Ovary (tissue), 9 donors: ENCODE data around the gene VAMP5. TPM values are rescaled to one million over a fixed set of nuclear protein-coding genes. Genes with fewer than 3 reads are reported as not detected.
A peak's percentile ranks its signal among the peaks of the same experiment; 100 is the strongest.
"Not testable (repeated sequence)": the region's sequence is repeated elsewhere in the genome, so short reads cannot be mapped to it uniquely, and the experiment has no call there.

Experiments used
- DNase-seq, 5 donors: peaks; one replicate each; pipeline ENCODE4 v3.0.0-alpha.2; 2019 to 2020
- H3K27ac ChIP-seq, 2 donors: fragments of 200-600 bp; one replicate each; pipeline versions ENCODE4 v1.5.1 to v1.8.0; 2019 to 2022
- H3K27me3 ChIP-seq: fragments of 200-600 bp; one replicate; pipeline ENCODE4 v1.8.0; 2022
- H3K36me3 ChIP-seq: fragments of 200-600 bp; sonication (generic); one replicate; pipeline ENCODE4 v1.5.1; 2019
- H3K4me1 ChIP-seq: one replicate; pipeline ENCODE4 v1.8.1; 2013; ENCODE audit warnings: mild to moderate bottlenecking, moderate library complexity; ENCODE audit not compliant: insufficient read depth
- H3K4me3 ChIP-seq: fragments of 200-600 bp; sonication (generic); one replicate; pipeline ENCODE4 v1.5.1; 2017
- H3K9me3 ChIP-seq, 2 donors: fragments of 200-600 bp in 1 of 2; sonication (generic) in 1 of 2; one replicate each; pipeline versions ENCODE4 v1.5.1 to v1.8.1; 2013 to 2019; ENCODE audit warnings: mild to moderate bottlenecking in 1 of 2, moderate library complexity in 1 of 2
- CTCF ChIP-seq, 3 donors: fragments of 450-650 bp in 2 of 3; fragments of 200-600 bp in 1 of 3; IDR thresholded peaks; one replicate each; pipeline versions ENCODE4 v1.5.1 to v1.8.0; 2016 to 2022; ENCODE audit warnings: antibody characterized with exemption in 3 of 3, mild to moderate bottlenecking in 1 of 3
- EP300 ChIP-seq: sonication (generic); formaldehyde crosslinking; IDR thresholded peaks from one replicate; pipeline ENCODE4 v1.6.1; 2017; ENCODE audit warnings: antibody characterized with exemption
- POLR2A ChIP-seq: fragments of 450-650 bp; IDR thresholded peaks from one replicate; pipeline ENCODE4 v1.6.1; 2017; ENCODE audit warnings: antibody characterized with exemption, mild to moderate bottlenecking, moderate library complexity
- WGBS, 3 donors: extraction: QIAGEN DNeasy Blood & Tissue Kit in 1 of 3; methylation state at CpG; one replicate each; pipeline versions ENCODE4 v1.1.5 to v1.1.7; 2013 to 2017; 5-methylcytosine and 5-hydroxymethylcytosine counted together
- intact Hi-C, 4 donors: fragments of 100-400 bp; cut with DNase I; formaldehyde crosslinking; loops; one replicate each; pipeline versions ENCODE4 v1.11.0 to v1.15.1; 2022 to 2023
- polyA plus RNA-seq, 2 donors: library from polyadenylated mRNA; stranded (reverse); fragments of 200-250 nt in 1 of 2; fragments of 350-450 nt in 1 of 2; fragmentation: Illumina TruSeq in 1 of 2; extraction: RNeasy Lipid Tissue Mini Kit (QIAGEN cat#74804) in 1 of 2; gene quantifications; one replicate each; pipeline ENCODE4 v1.2.3, GENCODE V29; 2013 to 2014
- total RNA-seq, 7 donors: library from RNA; depleted of rRNA in 2 of 7; stranded (reverse); fragments of >200 nt in 2 of 7; fragmentation: NEBNext Ultra II Directional in 3 of 7; extraction: Animal tissue kit (Norgen Biotek cat#: 25700) in 3 of 7; gene quantifications; one replicate each; pipeline versions ENCODE4 v1.1.0 to v1.2.4, GENCODE V29; 2016 to 2023
- donor health status: DM: no; HTN: no; CAD: no; lungs with moderate emphysema.
- donor health status: DM: no; HTN: no; CAD: no.
- donor health status: Bipolar disorder and iron deficiency.
- donor health status: DM: yes; HTN: yes; CAD: no.
- donor health status: DM: no; HTN: no; CAD: no.
- donor health status: DM: yes; HTN: yes; CAD: no.

The VAMP5 gene
- total and polyA plus RNA-seq, 9 donors, result 25.6 to 99.5 (median 48.5) TPM

GRCh38 chr2:85601771-85602475 is 17.7 kb downstream of the VAMP5 start:
- Histone ChIP-seq H3K9me3 (no peaks in the 10 kb centered on the region), H3K4me1 (peaks cover 8% of the 10 kb centered on the region), H3K36me3 (no peaks in the 10 kb centered on the region), H3K27me3 (no peaks in the 10 kb centered on the region), H3K27ac (peak overlapping the region; percentile 59 to 86), H3K4me3 (peak overlapping the region; percentile 79)
- TF ChIP-seq EP300 (no peak), CTCF (IDR thresholded peaks at IDR 0.05) (no peak), POLR2A (no peak)
- DNase-seq, result peak in 4 of 5 donors; percentile 55 to 81 (median 68)
- intact Hi-C loops, result no loop called here
- WGBS, 3 donors, result 1 to 5% (median 1%) methylated on average over 19 to 36 of the region's 36 CpGs

GRCh38 chr2:85602476-85603234 is 18.4 kb downstream of the VAMP5 start, which contains the start of gene TMEM150A:
Gene TMEM150A, minus strand, starts transcription at chr2:85602698. Its CDS starts 750 bp downstream, at chr2:85601948.
- no peaks in the 10 kb centered on the region for H3K36me3 ChIP-seq
- 0 to 1% (median 1%) methylated on average over 40 to 73 of the region's 73 CpGs for WGBS, 3 donors
- H3K27me3 ChIP-seq, result no peaks in the 10 kb centered on the region
- DNase-seq, result peak; percentile 92 to 97 (median 92)
- H3K27ac ChIP-seq, result peak within 1 kb of the TSS; percentile 59 to 86
- H3K9me3 ChIP-seq, result no peaks in the 10 kb centered on the region
- TF ChIP-seq CTCF (IDR thresholded peaks at IDR 0.05) (peak; percentile 42 to 74 (median 69)), POLR2A (peak; percentile 67), EP300 (no peak)
- H3K4me1 ChIP-seq, result peaks cover 8% of the 10 kb centered on the region
- intact Hi-C loops, result no loop called here
- H3K4me3 ChIP-seq, result peak within 1 kb of the TSS; percentile 79

- DNase-seq, intact Hi-C loops, H3K4me1 ChIP-seq, H3K36me3 ChIP-seq, H3K9me3 ChIP-seq, H3K27me3 ChIP-seq, H3K27ac ChIP-seq: not testable (repeated sequence)
- 65 to 76% (median 68%) methylated on average over 3 of the region's 3 CpGs for WGBS, 3 donors
- peak overlapping the region; percentile 79 for H3K4me3 ChIP-seq
Observed at GRCh38 chr2:85604133-85604444, 19.9 kb downstream of the VAMP5 start.

GRCh38 chr2:85604568-85605339 is 20.5 kb downstream of the VAMP5 start:
- Histone ChIP-seq H3K4me1 (peaks cover 8% of the 10 kb centered on the region), H3K4me3 (no peak overlapping the region), H3K27me3 (no peaks in the 10 kb centered on the region), H3K36me3 (no peaks in the 10 kb centered on the region), H3K27ac (no peak overlapping the region), H3K9me3 (no peaks in the 10 kb centered on the region)
- WGBS, 3 donors, result 39 to 44% (median 43%) methylated on average over 6 of the region's 6 CpGs
- no peak for TF ChIP-seq POLR2A
- no peak for TF ChIP-seq EP300
- intact Hi-C loops, result no loop called here
- no peak for DNase-seq

- intact Hi-C loops, result no loop called here
- Histone ChIP-seq H3K4me1 (peaks cover 8% of the 10 kb centered on the region), H3K4me3 (no peak overlapping the region)
Observed at GRCh38 chr2:85605406-85606115, 21.3 kb downstream of the VAMP5 start.

More at GRCh38 chr2:85605406-85606115, 21.3 kb downstream of the VAMP5 start:
- Histone ChIP-seq H3K9me3 (no peaks in the 10 kb centered on the region), H3K27me3 (no peaks in the 10 kb centered on the region), H3K27ac (no peak overlapping the region), H3K36me3 (no peaks in the 10 kb centered on the region)
- WGBS, 3 donors, result 13 to 28% (median 14%) methylated on average over 4 of the region's 4 CpGs
- no peak for TF ChIP-seq POLR2A
- TF ChIP-seq CTCF (IDR thresholded peaks at IDR 0.05), result no peak
- TF ChIP-seq EP300, result no peak
- DNase-seq, result no peak
